ENCODE results near the gene GPR4. TPM values are rescaled to one million over a fixed set of nuclear protein-coding genes. Genes with fewer than 3 reads are reported as not detected.

Gene GPR4
- total RNA-seq, 1 experiment from 2014 or later = 0.48 TPM

DNA sequence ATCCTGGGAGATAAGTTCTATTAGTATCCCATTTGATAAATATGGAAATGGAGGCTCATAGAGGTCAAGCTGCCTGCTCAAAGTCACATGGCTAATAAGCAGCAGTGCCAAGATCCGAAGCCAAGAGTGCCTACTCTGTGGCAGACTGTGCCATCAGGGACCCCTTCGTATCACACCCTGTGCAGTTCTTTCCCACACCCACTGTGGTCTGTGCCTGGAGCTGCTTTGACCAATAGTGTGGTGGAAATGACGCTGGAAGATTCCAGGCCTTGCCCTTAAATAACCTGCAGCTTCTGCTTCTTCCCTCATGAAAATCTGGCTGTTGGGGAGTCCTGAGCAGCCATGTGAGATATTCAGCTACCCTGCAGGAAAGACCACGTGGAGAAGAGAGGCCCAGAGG is 27.5 kb downstream of the GPR4 start (continued):
- TF ChIP-seq, protein P1, sequence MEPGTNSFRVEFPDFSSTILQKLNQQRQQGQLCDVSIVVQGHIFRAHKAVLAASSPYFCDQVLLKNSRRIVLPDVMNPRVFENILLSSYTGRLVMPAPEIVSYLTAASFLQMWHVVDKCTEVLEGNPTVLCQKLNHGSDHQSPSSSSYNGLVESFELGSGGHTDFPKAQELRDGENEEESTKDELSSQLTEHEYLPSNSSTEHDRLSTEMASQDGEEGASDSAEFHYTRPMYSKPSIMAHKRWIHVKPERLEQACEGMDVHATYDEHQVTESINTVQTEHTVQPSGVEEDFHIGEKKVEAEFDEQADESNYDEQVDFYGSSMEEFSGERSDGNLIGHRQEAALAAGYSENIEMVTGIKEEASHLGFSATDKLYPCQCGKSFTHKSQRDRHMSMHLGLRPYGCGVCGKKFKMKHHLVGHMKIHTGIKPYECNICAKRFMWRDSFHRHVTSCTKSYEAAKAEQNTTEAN (CRISPR knock-in tag; IDR thresholded peaks at IDR 0.05) = no peak
- TF ChIP-seq MXD4 (CRISPR knock-in tag; IDR thresholded peaks at IDR 0.05; ENCODE audit: borderline replicate concordance) (no peak), RELA (CRISPR knock-in tag; IDR thresholded peaks at IDR 0.05; ENCODE audit: borderline replicate concordance) (no peak), ATF1 (CRISPR knock-in tag; IDR thresholded peaks at IDR 0.05) (no peak), ZNF219 (CRISPR knock-in tag; IDR thresholded peaks at IDR 0.05; ENCODE audit: borderline replicate concordance) (no peak), NR3C1 (CRISPR knock-in tag; conservative IDR thresholded peaks at IDR 0.05; ENCODE audit: low read depth) (no peak), TCF7 (CRISPR knock-in tag; IDR thresholded peaks at IDR 0.05; ENCODE audit: low read depth) (no peak)
- TF ChIP-seq, protein P2, sequence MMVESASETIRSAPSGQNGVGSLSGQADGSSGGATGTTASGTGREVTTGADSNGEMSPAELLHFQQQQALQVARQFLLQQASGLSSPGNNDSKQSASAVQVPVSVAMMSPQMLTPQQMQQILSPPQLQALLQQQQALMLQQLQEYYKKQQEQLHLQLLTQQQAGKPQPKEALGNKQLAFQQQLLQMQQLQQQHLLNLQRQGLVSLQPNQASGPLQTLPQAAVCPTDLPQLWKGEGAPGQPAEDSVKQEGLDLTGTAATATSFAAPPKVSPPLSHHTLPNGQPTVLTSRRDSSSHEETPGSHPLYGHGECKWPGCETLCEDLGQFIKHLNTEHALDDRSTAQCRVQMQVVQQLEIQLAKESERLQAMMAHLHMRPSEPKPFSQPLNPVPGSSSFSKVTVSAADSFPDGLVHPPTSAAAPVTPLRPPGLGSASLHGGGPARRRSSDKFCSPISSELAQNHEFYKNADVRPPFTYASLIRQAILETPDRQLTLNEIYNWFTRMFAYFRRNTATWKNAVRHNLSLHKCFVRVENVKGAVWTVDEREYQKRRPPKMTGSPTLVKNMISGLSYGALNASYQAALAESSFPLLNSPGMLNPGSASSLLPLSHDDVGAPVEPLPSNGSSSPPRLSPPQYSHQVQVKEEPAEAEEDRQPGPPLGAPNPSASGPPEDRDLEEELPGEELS (CRISPR knock-in tag; IDR thresholded peaks at IDR 0.05) = no peak
- TF ChIP-seq, protein P3, sequence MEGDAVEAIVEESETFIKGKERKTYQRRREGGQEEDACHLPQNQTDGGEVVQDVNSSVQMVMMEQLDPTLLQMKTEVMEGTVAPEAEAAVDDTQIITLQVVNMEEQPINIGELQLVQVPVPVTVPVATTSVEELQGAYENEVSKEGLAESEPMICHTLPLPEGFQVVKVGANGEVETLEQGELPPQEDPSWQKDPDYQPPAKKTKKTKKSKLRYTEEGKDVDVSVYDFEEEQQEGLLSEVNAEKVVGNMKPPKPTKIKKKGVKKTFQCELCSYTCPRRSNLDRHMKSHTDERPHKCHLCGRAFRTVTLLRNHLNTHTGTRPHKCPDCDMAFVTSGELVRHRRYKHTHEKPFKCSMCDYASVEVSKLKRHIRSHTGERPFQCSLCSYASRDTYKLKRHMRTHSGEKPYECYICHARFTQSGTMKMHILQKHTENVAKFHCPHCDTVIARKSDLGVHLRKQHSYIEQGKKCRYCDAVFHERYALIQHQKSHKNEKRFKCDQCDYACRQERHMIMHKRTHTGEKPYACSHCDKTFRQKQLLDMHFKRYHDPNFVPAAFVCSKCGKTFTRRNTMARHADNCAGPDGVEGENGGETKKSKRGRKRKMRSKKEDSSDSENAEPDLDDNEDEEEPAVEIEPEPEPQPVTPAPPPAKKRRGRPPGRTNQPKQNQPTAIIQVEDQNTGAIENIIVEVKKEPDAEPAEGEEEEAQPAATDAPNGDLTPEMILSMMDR (IDR thresholded peaks at IDR 0.05) = no peak

DNA sequence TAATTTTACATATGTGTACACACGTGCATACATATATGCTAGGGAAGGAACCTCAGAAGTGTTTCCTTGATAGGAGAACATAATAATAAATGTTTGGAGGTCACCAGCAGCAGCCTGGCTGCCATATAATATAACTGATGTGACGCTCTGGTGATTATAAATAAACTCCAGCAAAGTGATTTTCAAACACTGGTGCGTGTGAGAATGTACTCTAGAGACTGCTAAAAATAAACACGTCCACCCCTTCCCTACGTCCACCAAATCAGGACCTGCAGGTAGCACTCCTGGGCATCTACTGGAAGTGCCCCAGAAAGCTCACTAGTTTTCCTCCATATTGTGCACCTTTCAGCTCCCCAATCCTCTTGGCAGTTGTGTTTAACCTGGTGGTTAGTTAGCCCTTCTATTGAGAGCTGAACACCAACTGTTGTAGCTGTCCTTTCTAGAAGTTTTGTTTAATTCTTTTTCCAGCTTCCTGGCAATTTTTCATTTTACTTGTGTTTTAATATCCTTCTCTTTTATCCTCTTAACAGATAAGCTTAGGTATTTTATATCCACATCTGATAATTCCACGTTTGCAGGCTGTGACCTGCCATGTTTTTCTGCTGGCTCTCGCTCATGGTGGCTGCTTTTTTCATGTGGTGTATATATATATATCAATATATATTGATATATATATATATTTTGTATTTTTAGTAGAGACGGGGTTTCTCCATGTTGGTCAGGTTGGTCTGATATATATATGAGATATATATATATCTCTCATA is 30.4 kb downstream of the GPR4 start:
- CTCF ChIA-PET = interaction anchor here (0.9 to 2.2 kb wide), 3 partner anchors 14 to 70 kb away, joined by 3 to 17 read pairs (median 10); no protein-coding TSS in a partner anchor
- no peak for DNase-seq (ENCODE audit: low spot score)
- Mint-ChIP-seq H3K27ac (no peak overlapping the region), H3K9me3 (no peaks in the 10 kb centered on the region), H3K36me3 (no peaks in the 10 kb centered on the region), H3K4me3 (no peak overlapping the region), H3K4me1 (peaks cover 5% of the 10 kb centered on the region), H3K27me3 (ENCODE audit: low read depth) (no peaks in the 10 kb centered on the region)
- POLR2A ChIA-PET = no interaction called here
- no peak for ATAC-seq
- TF ChIP-seq, protein P4, sequence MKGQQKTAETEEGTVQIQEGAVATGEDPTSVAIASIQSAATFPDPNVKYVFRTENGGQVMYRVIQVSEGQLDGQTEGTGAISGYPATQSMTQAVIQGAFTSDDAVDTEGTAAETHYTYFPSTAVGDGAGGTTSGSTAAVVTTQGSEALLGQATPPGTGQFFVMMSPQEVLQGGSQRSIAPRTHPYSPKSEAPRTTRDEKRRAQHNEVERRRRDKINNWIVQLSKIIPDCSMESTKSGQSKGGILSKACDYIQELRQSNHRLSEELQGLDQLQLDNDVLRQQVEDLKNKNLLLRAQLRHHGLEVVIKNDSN (CRISPR knock-in tag; IDR thresholded peaks at IDR 0.05) = no peak
- no peak for TF ChIP-seq CREB1 (CRISPR knock-in tag; IDR thresholded peaks at IDR 0.05)
- TF ChIP-seq ZNF423 (CRISPR knock-in tag; IDR thresholded peaks at IDR 0.05) = no peak
- no peak for TF ChIP-seq GTF2I (CRISPR knock-in tag; conservative IDR thresholded peaks at IDR 0.05)
- no peak for TF ChIP-seq KAT7 (CRISPR knock-in tag; IDR thresholded peaks at IDR 0.05; ENCODE audit: borderline replicate concordance)
- TF ChIP-seq, protein P5, sequence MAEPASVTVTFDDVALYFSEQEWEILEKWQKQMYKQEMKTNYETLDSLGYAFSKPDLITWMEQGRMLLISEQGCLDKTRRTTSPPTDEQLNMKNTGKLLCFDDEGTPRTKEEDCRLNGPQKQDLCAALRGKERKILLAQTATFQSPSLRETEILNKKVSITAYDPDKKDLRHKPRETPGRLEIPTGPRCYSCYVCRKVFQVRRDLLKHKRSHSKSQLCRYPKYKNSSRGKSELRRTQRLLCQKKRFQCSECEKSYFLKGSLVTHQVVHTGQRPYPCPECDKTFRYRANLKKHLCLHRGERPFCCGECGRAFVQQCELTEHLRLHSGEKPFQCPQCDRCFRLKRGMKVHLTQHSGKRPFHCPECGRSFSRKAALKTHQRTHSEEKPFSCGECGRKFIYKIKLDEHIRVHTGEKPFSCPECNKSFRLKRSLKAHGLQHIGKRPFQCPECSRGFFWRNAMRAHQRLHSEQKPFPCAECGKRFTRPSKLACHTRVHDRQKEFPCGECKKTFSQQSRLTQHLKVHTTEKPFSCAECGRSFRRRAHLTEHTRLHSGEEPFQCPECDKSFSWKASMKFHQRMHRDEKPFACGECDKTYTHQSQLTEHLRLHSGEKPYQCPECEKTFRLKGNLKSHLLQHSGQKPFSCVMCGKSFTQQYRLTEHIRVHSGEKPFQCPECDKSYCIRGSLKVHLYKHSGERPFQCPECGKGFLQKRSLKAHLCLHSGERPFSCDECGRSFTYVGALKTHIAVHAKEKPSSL (CRISPR knock-in tag; conservative IDR thresholded peaks at IDR 0.05) = no peak
- TF ChIP-seq FOXJ3 (CRISPR knock-in tag; IDR thresholded peaks at IDR 0.05; ENCODE audit: borderline replicate concordance) = no peak
- TF ChIP-seq GRHL2 (CRISPR knock-in tag; IDR thresholded peaks at IDR 0.05; ENCODE audit: insufficient replicate concordance, severe bottlenecking) = no peak
- TF ChIP-seq, protein P6, sequence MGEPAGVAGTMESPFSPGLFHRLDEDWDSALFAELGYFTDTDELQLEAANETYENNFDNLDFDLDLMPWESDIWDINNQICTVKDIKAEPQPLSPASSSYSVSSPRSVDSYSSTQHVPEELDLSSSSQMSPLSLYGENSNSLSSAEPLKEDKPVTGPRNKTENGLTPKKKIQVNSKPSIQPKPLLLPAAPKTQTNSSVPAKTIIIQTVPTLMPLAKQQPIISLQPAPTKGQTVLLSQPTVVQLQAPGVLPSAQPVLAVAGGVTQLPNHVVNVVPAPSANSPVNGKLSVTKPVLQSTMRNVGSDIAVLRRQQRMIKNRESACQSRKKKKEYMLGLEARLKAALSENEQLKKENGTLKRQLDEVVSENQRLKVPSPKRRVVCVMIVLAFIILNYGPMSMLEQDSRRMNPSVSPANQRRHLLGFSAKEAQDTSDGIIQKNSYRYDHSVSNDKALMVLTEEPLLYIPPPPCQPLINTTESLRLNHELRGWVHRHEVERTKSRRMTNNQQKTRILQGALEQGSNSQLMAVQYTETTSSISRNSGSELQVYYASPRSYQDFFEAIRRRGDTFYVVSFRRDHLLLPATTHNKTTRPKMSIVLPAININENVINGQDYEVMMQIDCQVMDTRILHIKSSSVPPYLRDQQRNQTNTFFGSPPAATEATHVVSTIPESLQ (CRISPR knock-in tag; IDR thresholded peaks at IDR 0.05) = no peak
- TF ChIP-seq ZNF317 (CRISPR knock-in tag; IDR thresholded peaks at IDR 0.05; ENCODE audit: borderline replicate concordance, low read depth) = no peak
- TF ChIP-seq, protein P7, sequence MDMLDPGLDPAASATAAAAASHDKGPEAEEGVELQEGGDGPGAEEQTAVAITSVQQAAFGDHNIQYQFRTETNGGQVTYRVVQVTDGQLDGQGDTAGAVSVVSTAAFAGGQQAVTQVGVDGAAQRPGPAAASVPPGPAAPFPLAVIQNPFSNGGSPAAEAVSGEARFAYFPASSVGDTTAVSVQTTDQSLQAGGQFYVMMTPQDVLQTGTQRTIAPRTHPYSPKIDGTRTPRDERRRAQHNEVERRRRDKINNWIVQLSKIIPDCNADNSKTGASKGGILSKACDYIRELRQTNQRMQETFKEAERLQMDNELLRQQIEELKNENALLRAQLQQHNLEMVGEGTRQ (CRISPR knock-in tag; IDR thresholded peaks at IDR 0.05) = no peak
- TF ChIP-seq, protein P8, sequence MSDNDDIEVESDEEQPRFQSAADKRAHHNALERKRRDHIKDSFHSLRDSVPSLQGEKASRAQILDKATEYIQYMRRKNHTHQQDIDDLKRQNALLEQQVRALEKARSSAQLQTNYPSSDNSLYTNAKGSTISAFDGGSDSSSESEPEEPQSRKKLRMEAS (CRISPR knock-in tag; IDR thresholded peaks at IDR 0.05) = no peak
- no peak for TF ChIP-seq RELA (CRISPR knock-in tag; IDR thresholded peaks at IDR 0.05; ENCODE audit: borderline replicate concordance)
- TF ChIP-seq, protein P3 (IDR thresholded peaks at IDR 0.05) = no peak
